DMS 273 (cell line): ENCODE measurements around the gene FGD1.
"Not testable (repeated sequence)": the region's sequence is repeated elsewhere in the genome, so short reads cannot be mapped to it uniquely, and the experiment has no call there.

Experiments
- DNase-seq: peaks from one replicate; lab custom pipeline; 2025; ENCODE audit not compliant: unreplicated experiment; lab: John Stamatoyannopoulos, UW

Gene FGD1

GRCh38 chrX:54495814-54496516 lies at the start of gene FGD1:
FGD1 (minus strand) TSS chrX:54496234; CDS start chrX:54495432, 802 bp downstream.
- peak; percentile 87 for DNase-seq

- not testable (repeated sequence) for DNase-seq
Measured at GRCh38 chrX:54542239-54542638, 46.2 kb upstream of the FGD1 start.

- peak; percentile 15 for DNase-seq
Measured at GRCh38 chrX:54540289-54540688, 44.3 kb upstream of the FGD1 start.

- no peak for DNase-seq
Measured at GRCh38 chrX:54534271-54534670, 38.2 kb upstream of the FGD1 start.

DNA sequence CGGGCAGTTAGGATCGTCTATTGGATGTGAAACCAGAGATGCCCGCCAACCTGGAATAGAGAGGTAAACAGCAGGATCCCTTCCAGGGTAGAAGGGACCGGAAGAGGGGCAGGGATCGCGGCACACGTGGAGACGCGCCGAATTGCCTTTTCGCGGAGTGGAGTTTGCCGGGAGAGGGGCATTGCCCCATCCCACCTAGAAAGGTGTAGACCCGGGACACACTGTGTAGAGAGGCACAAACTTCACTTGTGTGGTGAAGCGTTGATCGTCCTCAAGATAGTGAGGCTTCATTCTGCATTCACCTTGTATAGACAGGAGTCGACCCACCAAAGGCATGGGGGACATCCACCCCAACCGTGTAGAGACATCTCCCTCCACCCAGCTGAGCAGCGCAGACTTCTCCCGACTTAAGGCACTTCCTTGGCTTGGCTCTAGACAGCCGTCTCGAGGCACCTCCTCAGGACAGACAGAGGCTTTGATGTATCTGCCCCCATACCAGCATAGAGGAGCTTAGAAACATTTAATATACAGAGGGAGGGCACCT lies 34.4 kb upstream of the FGD1 start:
- no peak for DNase-seq

- DNase-seq: peak; percentile 95
Measured at GRCh38 chrX:54529552-54530356, 33.7 kb upstream of the FGD1 start, which contains the start of gene GNL3L. GNL3L (plus strand) TSS chrX:54530219; CDS start chrX:54532567, 2,348 bp downstream.

- DNase-seq: peak; percentile 82
Measured at GRCh38 chrX:54529151-54529550, 33.1 kb upstream of the FGD1 start.

DNA sequence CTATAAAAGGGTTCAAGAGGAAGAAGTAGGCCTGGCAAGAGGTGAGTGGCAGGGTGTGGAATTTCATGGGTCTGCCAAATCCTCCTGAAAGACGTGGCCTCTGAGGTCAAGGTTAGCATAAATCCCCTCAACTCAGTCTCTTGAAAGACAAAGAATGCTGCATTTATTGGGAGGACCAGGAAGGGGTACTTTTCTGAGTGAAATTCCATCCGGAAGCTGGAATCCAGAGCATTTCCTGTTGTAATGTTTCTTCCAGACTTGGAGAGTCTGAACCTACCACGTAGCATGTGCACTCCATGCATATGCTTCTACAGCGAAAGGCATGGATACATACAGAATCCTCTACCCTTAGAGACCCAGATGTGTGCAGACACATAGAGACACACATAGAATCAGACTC lies 13.4 kb upstream of the FGD1 start:
- no peak for DNase-seq

DNA sequence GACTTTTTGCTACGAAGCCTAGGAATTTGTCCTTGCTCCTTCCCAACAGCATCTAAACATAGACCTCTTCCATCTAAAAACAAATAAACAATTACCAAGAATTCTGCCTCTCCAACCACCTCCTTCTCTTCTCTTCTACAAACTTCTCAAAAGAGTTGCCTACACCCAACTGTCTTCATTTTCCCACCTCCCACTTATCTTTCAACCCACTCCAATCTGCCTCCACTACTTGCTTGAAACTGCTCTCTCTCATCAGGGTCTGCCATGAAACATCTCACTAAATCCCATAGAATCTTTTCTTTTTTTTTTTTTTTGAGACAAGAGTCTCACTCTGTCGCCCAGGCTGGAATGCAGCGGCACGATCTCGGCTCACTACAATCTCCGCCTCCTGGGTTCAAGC lies 902 bp upstream of the FGD1 start:
- no peak for DNase-seq

DNA sequence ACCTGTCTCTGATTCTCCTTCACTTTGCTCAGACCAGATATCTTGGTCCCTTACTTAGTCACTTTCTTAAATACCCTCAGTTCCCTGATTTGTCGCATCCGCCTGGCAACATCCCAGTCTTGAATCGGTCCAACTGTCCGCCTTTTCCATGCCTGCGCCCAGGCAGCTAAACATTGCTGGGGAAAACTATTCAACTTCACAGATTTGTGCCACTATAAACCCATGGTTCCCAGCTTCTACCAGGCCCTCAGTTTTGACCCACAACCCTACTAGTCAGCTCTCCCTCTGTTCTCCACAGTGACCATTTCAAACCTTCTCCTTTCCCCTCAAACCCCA lies 451 bp upstream of the FGD1 start:
- DNase-seq: peak; percentile 47

DNA sequence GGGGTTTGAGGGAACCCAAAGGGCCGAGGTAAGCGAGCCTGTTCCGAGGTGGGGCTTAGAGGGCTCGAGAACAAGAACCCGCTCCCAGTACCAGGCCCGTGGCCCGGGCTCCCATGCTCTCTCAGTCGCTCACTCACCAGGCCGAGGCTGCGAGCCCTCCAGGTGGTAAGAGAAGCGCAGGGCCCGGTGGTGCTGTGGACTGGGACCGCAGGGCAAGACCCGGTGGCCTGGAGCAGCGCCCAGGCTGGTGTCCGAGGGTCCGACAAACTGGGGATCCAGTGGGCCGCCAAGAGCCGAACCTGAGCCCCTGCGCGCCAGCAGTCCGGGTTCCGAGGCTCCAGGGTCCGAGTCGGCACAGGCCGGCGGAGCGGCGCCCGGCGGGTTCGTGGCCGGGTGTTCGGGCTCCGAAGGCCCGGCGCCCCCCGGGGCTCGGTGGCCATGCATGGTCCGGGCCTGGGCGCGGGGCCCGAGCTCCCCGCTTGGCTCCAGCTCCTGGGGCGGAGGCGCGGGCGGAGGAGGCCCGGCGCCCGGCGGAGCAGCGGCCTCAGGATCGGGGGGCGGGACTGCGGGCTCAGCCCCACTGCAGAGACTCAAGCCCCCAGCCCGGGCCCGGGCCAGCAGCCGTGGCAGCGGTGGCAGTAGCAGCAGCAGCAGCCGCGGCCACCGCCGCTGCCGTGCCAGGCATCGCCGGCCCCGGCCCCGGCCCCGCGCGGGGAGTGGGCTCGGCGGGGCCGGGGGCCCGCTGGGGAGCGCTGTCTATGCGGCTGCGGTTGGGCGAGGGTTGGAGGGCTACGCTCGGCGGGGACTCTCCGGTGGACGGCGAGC lies 833 bp downstream of the FGD1 start:
- peak; percentile 58 for DNase-seq

- no peak for DNase-seq
Measured at GRCh38 chrX:54494166-54494988, 1.7 kb downstream of the FGD1 start.

DNA sequence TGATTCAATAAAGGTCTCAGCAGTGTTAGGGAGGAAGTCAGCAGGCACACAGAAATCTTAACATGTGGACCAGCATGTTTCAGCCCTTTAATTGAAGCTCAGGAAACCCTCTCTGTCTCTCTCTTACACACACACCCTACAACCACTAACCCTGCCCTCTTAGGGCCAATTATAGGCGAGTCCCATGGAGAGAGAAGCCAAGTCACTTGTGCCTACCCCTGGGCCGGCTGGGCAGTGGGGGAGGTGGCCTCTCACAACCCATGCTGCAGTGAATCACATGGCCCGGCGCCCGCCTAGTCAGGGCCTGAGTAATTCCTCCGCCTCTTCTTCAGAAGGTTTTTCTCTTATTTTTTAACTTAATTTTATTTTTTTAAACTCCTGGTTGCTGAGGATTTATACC lies 3.7 kb downstream of the FGD1 start:
- peak; percentile 12 for DNase-seq

- DNase-seq: not testable (repeated sequence)
Measured at GRCh38 chrX:54489819-54490218, 6.2 kb downstream of the FGD1 start.

GRCh38 chrX:54484666-54485065 lies 11.4 kb downstream of the FGD1 start:
- peak; percentile 14 for DNase-seq

- DNase-seq: peak; percentile 48
Measured at GRCh38 chrX:54483946-54484345, 12.1 kb downstream of the FGD1 start.

GRCh38 chrX:54482839-54483593 lies 13.0 kb downstream of the FGD1 start:
- peak; percentile 84 for DNase-seq

DNA sequence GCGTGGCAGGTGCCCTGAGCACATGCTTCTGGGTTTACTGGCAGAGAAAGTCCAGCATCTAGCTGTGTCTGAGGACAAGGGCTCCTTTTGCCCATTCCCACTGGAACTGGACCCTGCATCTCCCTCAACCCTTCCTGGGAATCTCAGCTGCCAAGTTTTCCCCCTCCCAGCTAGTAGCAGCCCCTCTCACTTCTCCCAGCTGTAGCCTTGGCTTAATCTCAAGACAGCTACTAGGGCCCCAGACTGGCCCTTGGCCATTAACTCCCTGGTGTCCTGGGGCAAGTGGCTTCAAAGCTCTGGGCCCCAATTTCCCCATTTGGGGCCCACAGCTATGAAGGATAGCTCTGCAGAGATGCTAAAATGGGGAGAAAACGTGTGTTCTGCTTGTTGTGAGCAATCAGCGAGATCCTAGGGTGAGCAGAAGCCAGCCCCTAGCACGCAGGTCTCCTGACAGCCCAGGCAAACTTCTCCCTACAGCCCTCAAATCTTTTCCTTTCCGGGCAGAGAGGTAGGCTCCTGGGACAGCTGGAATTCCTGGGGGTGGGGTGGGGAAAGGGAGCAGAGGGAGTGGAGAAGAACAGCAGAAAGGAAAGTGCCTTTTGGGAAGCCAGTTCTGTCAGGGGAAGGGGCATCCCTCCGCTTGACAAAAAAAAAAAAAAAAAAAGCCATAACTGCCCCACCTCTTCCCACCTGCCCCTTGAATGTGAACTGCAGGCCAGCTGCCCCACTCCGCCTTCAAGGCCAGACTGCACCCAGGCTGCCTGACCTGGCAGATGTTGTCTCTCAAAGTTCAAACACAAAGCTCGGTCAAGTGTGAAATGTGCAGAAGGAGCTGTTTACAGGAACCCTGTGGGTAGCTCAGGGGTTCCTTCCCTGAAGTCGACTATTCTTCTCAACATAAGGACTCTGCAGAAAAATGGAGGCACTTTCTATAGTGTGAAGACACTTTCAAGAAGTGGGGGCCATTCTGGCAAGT lies 16.6 kb downstream of the FGD1 start:
- peak; percentile 94 for DNase-seq
